HepG2 (cell line): ENCODE measurements around the gene PRICKLE3. TPM values are rescaled to one million over a fixed set of nuclear protein-coding genes. Genes with fewer than 3 reads are reported as not detected.

Source experiments
- ARID2 ChIP-seq: sonication (generic); formaldehyde crosslinking; IDR thresholded peaks from 2 replicates; pipeline ENCODE4 v1.8.1; 2022; ENCODE audit warnings: mild to moderate bottlenecking, missing genetic modification reagents, borderline replicate concordance
- CENPX ChIP-seq: sonication (generic); formaldehyde crosslinking; IDR thresholded peaks from 2 replicates; pipeline ENCODE4 v1.9.0; 2021; ENCODE audit warnings: mild to moderate bottlenecking, missing genetic modification reagents, moderate library complexity
- IRF2 ChIP-seq: IDR thresholded peaks from 2 replicates; pipeline ENCODE4 v1.6.1; 2018; ENCODE audit warnings: missing genetic modification reagents, missing compliant biosample characterization
- KLF11 ChIP-seq: IDR thresholded peaks from 2 replicates; pipeline ENCODE4 v1.6.1; 2016; ENCODE audit warnings: missing compliant biosample characterization
- MBD4 ChIP-seq: IDR thresholded peaks from 2 replicates; pipeline ENCODE4 v1.6.1; 2012; ENCODE audit warnings: low read length, inconsistent platforms, borderline replicate concordance
- MEIS2 ChIP-seq: sonication (generic); formaldehyde crosslinking; IDR thresholded peaks from 2 replicates; pipeline ENCODE4 v1.9.0; 2021; ENCODE audit warnings: mild to moderate bottlenecking, missing genetic modification reagents
- MIER3 ChIP-seq: IDR thresholded peaks from 2 replicates; pipeline ENCODE4 v1.6.1; 2016; ENCODE audit warnings: missing compliant biosample characterization, borderline replicate concordance
- MIXL1 ChIP-seq: IDR thresholded peaks from 2 replicates; pipeline ENCODE4 v1.6.1; 2016
- NAIF1 ChIP-seq: sonication (generic); formaldehyde crosslinking; IDR thresholded peaks from 2 replicates; pipeline ENCODE4 v1.5.0; 2020; ENCODE audit warnings: mild to moderate bottlenecking, missing genetic modification reagents, borderline replicate concordance
- NPAS2 ChIP-seq: sonication (generic); formaldehyde crosslinking; IDR thresholded peaks from 2 replicates; pipeline ENCODE4 v1.8.0; 2022; ENCODE audit warnings: mild to moderate bottlenecking, missing genetic modification reagents, borderline replicate concordance
- RARA ChIP-seq: IDR thresholded peaks from 2 replicates; pipeline ENCODE4 v1.6.1; 2016; ENCODE audit warnings: missing genetic modification reagents, missing compliant biosample characterization
- SMAD1 ChIP-seq: sonication (generic); formaldehyde crosslinking; IDR thresholded peaks from 2 replicates; pipeline ENCODE4 v1.4.0; 2020; ENCODE audit warnings: missing genetic modification reagents, low read depth, mild to moderate bottlenecking, borderline replicate concordance
- ZFX ChIP-seq: sonication (generic); formaldehyde crosslinking; IDR thresholded peaks from 2 replicates; pipeline ENCODE4 v1.4.0; 2020; ENCODE audit warnings: mild to moderate bottlenecking, low read depth, missing genetic modification reagents, moderate library complexity
- ZNF234 ChIP-seq: sonication (generic); formaldehyde crosslinking; conservative IDR thresholded peaks from 2 replicates; pipeline ENCODE4 v1.5.1; 2020; ENCODE audit warnings: mild to moderate bottlenecking, missing genetic modification reagents
- ZNF337 ChIP-seq: sonication (generic); formaldehyde crosslinking; IDR thresholded peaks from 2 replicates; pipeline ENCODE4 v1.5.1; 2020; ENCODE audit warnings: missing genetic modification reagents, low read depth, mild to moderate bottlenecking, borderline replicate concordance
- ZNF501 ChIP-seq: sonication (generic); formaldehyde crosslinking; IDR thresholded peaks from 2 replicates; pipeline ENCODE4 v1.5.1; 2020; ENCODE audit warnings: mild to moderate bottlenecking, moderate library complexity, missing genetic modification reagents
- polyA plus RNA-seq, 8 experiments: library from polyadenylated mRNA; depleted of rRNA in 3 of 8; stranded (reverse) in 7 of 8; unstranded in 1 of 8; fragments of >200 nt; fragmentation: Illumina TruSeq in 4 of 8; extraction: Trizol in 4 of 8; gene quantifications; 2 replicates each; pipeline versions ENCODE4 v1.2.1 to v1.2.3, GENCODE V29; 2011 to 2016; ENCODE audit warnings: low read depth in 4 of 8, missing spikeins in 1 of 8, mixed read lengths in 1 of 8; ENCODE audit not compliant: insufficient read depth in 1 of 8
- total RNA-seq, 5 experiments: library from RNA; depleted of rRNA; stranded (reverse); fragments of >200 nt; fragmentation: Illumina TruSeq; extraction: Trizol; gene quantifications; 2 replicates each; pipeline ENCODE4 v1.2.3, GENCODE V29; 2016; ENCODE audit warnings: low read depth in 1 of 5
- TF ChIP-seq, protein P1 (sequence below): IDR thresholded peaks from 2 replicates; pipeline ENCODE4 v1.6.1; 2016; ENCODE audit warnings: low read depth, missing genetic modification reagents, missing compliant biosample characterization
- TF ChIP-seq, protein P2 (sequence below): sonication (generic); formaldehyde crosslinking; IDR thresholded peaks from 2 replicates; pipeline ENCODE4 v1.9.0; 2021; ENCODE audit warnings: mild to moderate bottlenecking, missing genetic modification reagents

The PRICKLE3 gene
- total and polyA plus RNA-seq, 2 of the 13 experiments (the other 11 are each of a cell fraction or from before 2014, with no cell fraction given): 2.6 TPM

DNA sequence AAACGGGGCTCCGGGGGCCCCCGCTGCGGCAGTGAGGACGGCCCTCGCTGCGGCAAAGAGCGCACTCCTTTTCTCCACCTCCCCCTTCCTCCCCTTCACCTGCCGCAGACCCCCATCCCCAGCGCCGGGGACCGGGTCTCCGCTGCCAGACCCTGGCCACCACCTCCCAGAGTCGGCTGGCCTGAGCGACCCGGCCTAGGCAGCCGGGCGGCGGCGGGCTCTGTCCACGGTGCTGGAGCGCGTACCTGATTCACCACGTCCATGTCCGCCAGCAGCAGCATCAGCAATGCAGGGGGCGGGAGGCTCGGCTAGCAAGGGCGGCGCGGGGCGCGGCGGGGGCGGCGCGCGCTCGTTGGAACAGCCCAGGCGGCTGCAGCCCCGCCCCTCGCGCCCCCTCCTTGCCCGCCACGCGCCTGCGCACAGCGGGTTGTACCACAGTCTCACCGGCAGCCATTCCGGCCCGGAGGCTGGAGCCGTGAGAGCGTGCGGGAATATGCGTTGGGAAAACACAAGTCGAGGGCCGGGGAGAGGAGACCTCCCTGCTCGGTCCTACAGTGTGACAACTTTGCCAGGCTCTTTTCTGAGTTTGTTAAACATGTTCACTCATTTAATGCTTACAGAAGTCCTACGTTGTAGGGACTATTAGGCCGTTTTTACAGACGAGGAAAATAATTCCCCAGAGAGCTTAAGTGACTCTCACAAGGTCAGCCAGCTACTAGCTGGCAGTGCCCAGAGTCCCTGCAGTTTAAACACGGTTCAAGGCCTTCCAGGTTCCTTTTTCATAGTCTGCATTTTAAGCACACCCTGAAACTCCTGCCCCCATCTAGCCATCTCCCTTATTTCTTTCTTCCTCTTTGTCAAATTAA, 14.0 kb upstream of the PRICKLE3 start, which contains the start of gene SYP (continued):
- TF ChIP-seq, protein P1, sequence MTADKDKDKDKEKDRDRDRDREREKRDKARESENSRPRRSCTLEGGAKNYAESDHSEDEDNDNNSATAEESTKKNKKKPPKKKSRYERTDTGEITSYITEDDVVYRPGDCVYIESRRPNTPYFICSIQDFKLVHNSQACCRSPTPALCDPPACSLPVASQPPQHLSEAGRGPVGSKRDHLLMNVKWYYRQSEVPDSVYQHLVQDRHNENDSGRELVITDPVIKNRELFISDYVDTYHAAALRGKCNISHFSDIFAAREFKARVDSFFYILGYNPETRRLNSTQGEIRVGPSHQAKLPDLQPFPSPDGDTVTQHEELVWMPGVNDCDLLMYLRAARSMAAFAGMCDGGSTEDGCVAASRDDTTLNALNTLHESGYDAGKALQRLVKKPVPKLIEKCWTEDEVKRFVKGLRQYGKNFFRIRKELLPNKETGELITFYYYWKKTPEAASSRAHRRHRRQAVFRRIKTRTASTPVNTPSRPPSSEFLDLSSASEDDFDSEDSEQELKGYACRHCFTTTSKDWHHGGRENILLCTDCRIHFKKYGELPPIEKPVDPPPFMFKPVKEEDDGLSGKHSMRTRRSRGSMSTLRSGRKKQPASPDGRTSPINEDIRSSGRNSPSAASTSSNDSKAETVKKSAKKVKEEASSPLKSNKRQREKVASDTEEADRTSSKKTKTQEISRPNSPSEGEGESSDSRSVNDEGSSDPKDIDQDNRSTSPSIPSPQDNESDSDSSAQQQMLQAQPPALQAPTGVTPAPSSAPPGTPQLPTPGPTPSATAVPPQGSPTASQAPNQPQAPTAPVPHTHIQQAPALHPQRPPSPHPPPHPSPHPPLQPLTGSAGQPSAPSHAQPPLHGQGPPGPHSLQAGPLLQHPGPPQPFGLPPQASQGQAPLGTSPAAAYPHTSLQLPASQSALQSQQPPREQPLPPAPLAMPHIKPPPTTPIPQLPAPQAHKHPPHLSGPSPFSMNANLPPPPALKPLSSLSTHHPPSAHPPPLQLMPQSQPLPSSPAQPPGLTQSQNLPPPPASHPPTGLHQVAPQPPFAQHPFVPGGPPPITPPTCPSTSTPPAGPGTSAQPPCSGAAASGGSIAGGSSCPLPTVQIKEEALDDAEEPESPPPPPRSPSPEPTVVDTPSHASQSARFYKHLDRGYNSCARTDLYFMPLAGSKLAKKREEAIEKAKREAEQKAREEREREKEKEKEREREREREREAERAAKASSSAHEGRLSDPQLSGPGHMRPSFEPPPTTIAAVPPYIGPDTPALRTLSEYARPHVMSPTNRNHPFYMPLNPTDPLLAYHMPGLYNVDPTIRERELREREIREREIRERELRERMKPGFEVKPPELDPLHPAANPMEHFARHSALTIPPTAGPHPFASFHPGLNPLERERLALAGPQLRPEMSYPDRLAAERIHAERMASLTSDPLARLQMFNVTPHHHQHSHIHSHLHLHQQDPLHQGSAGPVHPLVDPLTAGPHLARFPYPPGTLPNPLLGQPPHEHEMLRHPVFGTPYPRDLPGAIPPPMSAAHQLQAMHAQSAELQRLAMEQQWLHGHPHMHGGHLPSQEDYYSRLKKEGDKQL: no peak
- peak; percentile 71; the same call in 1 of the 2 replicates for TF ChIP-seq ARID2
- peak; percentile 70; the same call in 1 of the 2 replicates for TF ChIP-seq KLF11 (CRISPR knock-in tag)
- TF ChIP-seq NAIF1: no peak
- no peak for TF ChIP-seq ZNF234 (CRISPR knock-in tag)
- peak; percentile 40; the same call in 1 of the 2 replicates for TF ChIP-seq ZNF501 (CRISPR knock-in tag)
- TF ChIP-seq MEIS2 (CRISPR knock-in tag): peak; percentile 95
- TF ChIP-seq IRF2 (CRISPR knock-in tag): 0 out of 2 replicates have a peak, but pooled peaks have one; percentile 36
- peak; percentile 69 for TF ChIP-seq ZFX (CRISPR knock-in tag)
- no peak for TF ChIP-seq CENPX (CRISPR knock-in tag)
- TF ChIP-seq, protein P2, sequence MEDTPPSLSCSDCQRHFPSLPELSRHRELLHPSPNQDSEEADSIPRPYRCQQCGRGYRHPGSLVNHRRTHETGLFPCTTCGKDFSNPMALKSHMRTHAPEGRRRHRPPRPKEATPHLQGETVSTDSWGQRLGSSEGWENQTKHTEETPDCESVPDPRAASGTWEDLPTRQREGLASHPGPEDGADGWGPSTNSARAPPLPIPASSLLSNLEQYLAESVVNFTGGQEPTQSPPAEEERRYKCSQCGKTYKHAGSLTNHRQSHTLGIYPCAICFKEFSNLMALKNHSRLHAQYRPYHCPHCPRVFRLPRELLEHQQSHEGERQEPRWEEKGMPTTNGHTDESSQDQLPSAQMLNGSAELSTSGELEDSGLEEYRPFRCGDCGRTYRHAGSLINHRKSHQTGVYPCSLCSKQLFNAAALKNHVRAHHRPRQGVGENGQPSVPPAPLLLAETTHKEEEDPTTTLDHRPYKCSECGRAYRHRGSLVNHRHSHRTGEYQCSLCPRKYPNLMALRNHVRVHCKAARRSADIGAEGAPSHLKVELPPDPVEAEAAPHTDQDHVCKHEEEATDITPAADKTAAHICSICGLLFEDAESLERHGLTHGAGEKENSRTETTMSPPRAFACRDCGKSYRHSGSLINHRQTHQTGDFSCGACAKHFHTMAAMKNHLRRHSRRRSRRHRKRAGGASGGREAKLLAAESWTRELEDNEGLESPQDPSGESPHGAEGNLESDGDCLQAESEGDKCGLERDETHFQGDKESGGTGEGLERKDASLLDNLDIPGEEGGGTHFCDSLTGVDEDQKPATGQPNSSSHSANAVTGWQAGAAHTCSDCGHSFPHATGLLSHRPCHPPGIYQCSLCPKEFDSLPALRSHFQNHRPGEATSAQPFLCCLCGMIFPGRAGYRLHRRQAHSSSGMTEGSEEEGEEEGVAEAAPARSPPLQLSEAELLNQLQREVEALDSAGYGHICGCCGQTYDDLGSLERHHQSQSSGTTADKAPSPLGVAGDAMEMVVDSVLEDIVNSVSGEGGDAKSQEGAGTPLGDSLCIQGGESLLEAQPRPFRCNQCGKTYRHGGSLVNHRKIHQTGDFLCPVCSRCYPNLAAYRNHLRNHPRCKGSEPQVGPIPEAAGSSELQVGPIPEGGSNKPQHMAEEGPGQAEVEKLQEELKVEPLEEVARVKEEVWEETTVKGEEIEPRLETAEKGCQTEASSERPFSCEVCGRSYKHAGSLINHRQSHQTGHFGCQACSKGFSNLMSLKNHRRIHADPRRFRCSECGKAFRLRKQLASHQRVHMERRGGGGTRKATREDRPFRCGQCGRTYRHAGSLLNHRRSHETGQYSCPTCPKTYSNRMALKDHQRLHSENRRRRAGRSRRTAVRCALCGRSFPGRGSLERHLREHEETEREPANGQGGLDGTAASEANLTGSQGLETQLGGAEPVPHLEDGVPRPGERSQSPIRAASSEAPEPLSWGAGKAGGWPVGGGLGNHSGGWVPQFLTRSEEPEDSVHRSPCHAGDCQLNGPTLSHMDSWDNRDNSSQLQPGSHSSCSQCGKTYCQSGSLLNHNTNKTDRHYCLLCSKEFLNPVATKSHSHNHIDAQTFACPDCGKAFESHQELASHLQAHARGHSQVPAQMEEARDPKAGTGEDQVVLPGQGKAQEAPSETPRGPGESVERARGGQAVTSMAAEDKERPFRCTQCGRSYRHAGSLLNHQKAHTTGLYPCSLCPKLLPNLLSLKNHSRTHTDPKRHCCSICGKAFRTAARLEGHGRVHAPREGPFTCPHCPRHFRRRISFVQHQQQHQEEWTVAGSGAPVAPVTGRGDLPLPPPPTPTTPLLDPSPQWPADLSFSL: no peak
- TF ChIP-seq MIXL1 (CRISPR knock-in tag): 0 out of 2 replicates have a peak, but pooled peaks have one; percentile 25
- TF ChIP-seq MIER3: 0 out of 2 replicates have a peak, but pooled peaks have one; percentile 29
- 0 out of 2 replicates have a peak, but pooled peaks have one; percentile 52 for TF ChIP-seq SMAD1 (CRISPR knock-in tag)
- no peak for TF ChIP-seq MBD4
- TF ChIP-seq NPAS2 (CRISPR knock-in tag): no peak
- no peak for TF ChIP-seq ZNF337 (CRISPR knock-in tag)
- peak; percentile 52; the same call in 1 of the 2 replicates for TF ChIP-seq RARA (CRISPR knock-in tag)
